PFSK-1 (cell line): ENCODE measurements around the gene GRM3.

Experiments
- FOXP2 ChIP-seq: optimal IDR thresholded peaks from 2 replicates; pipeline ENCODE3; 2011; ENCODE audit warnings: borderline replicate concordance, control low read depth, inconsistent platforms; ENCODE audit not compliant: insufficient read depth; ENCODE audit errors: extremely low read length, extremely low read depth
- POLR2AphosphoS5 ChIP-seq: IDR thresholded peaks from 2 replicates; pipeline ENCODE4 v1.6.1; 2012; ENCODE audit warnings: low read depth, mild to moderate bottlenecking, control low read depth, low read length, moderate library complexity
- SIN3A ChIP-seq: IDR thresholded peaks from 2 replicates; pipeline ENCODE4 v1.6.1; 2012; ENCODE audit warnings: mild to moderate bottlenecking, low read length, moderate library complexity, borderline replicate concordance; ENCODE audit not compliant: insufficient read depth
- TAF1 ChIP-seq: IDR thresholded peaks from 2 replicates; pipeline ENCODE4 v1.6.1; 2012; ENCODE audit warnings: low read length, control low read depth, borderline replicate concordance; ENCODE audit not compliant: insufficient read depth
- TF ChIP-seq, protein P1 (sequence below), 2 experiments: IDR thresholded peaks; 2 replicates each; pipeline versions ENCODE4 v1.6.1 to v1.8.0; 2011 to 2012; ENCODE audit warnings: low read depth in 2 of 2, low read length in 2 of 2, control low read depth in 1 of 2, inconsistent platforms in 1 of 2, mild to moderate bottlenecking in 1 of 2, moderate library complexity in 1 of 2; ENCODE audit not compliant: insufficient read depth in 1 of 2

Gene GRM3

DNA sequence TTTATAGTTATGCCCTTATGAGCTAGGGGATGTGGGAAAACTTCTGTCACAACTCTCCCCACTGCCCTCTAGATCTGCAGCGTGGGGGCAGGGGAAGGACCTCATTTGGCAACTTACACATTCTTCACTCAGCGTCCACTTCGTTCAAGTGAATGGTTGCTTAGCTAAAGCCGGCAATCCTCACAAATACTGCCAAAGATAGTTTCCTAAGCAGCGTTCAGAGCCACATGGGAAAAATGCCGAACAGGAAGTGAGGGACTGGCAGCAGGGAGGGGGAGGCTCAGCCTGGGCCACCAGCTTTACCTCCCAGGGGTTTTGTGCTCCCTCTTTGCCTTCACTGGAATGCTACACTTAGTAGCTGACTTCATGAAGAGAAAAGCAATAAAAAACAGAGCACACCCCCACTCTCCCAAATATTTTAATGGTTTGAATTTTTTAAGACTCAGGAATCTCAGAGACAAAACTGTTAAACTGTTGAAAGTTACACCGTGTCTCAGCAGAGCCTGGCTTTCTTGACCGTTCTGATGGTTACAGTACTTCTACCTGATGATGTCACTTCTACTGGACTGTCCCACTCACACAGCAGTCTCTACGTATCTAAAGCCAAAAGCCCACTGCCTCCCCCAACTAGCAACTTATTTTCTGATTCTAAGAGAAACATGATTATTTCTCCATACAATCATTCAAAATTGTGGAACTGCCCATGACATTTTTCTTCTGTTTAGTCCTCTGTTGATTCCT is 10.4 kb downstream of the GRM3 start:
- TF ChIP-seq FOXP2: no peak
- no peak for TF ChIP-seq TAF1
- no peak for TF ChIP-seq POLR2AphosphoS5

DNA sequence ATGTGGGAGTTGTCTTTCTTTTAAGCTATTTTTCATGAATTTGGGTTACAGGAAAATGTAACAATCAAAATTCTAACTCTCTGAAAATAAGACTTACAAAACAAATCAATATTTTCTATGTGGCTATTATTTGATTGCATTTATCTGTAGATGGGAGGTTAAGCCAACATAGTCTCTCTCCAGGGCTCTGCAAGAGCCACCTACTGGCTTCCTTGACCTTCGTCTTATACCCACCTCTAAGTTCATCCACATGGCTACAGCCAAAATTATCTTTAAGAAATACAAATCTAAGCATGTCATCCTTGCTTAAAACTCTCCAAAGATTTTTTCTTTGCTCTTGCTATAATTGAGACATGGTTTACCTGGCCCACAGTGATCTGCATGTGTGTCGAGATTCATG is 14.2 kb downstream of the GRM3 start:
- TF ChIP-seq POLR2AphosphoS5: no peak
- TF ChIP-seq, protein P1, sequence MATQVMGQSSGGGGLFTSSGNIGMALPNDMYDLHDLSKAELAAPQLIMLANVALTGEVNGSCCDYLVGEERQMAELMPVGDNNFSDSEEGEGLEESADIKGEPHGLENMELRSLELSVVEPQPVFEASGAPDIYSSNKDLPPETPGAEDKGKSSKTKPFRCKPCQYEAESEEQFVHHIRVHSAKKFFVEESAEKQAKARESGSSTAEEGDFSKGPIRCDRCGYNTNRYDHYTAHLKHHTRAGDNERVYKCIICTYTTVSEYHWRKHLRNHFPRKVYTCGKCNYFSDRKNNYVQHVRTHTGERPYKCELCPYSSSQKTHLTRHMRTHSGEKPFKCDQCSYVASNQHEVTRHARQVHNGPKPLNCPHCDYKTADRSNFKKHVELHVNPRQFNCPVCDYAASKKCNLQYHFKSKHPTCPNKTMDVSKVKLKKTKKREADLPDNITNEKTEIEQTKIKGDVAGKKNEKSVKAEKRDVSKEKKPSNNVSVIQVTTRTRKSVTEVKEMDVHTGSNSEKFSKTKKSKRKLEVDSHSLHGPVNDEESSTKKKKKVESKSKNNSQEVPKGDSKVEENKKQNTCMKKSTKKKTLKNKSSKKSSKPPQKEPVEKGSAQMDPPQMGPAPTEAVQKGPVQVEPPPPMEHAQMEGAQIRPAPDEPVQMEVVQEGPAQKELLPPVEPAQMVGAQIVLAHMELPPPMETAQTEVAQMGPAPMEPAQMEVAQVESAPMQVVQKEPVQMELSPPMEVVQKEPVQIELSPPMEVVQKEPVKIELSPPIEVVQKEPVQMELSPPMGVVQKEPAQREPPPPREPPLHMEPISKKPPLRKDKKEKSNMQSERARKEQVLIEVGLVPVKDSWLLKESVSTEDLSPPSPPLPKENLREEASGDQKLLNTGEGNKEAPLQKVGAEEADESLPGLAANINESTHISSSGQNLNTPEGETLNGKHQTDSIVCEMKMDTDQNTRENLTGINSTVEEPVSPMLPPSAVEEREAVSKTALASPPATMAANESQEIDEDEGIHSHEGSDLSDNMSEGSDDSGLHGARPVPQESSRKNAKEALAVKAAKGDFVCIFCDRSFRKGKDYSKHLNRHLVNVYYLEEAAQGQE (IDR thresholded peaks at IDR 0.05; ENCODE audit: insufficient read depth in 1 of 2, low read depth in 2 of 2, low read length in 2 of 2): no peak
- no peak for TF ChIP-seq TAF1
- no peak for TF ChIP-seq SIN3A
- TF ChIP-seq FOXP2: no peak

GRCh38 chr7:86660950-86661462 is 17.3 kb downstream of the GRM3 start:
- TF ChIP-seq, protein P1 (IDR thresholded peaks at IDR 0.05; ENCODE audit: insufficient read depth in 1 of 2, low read depth in 2 of 2, low read length in 2 of 2): peak in 1 of 2 experiments; percentile 32; a peak in 1 of 4 replicates
- TF ChIP-seq SIN3A: no peak

- TF ChIP-seq POLR2AphosphoS5 (no peak), SIN3A (no peak)
- TF ChIP-seq, protein P1 (IDR thresholded peaks at IDR 0.05; ENCODE audit: insufficient read depth in 1 of 2, low read depth in 2 of 2, low read length in 2 of 2): no peak
These were observed 20.8 kb downstream of the GRM3 start for GRCh38 chr7:86664486-86664885.

DNA sequence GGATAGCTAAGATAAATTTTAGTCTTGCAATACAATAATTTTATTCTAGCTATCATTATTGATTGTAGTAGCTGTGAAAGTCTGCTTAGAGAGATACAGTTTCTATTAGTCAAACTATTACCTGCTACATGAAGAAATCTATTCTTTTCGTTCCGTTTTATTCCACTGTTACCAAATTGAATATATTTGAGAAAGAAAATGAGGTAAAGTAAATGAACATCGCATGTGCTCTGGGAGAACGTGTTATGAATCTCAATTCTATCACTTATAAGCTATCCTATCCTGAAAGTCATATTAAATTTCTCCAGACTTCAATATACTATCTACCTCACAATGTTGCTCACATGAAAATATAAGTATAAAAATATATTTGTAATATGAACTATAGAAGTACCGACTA is 21.3 kb downstream of the GRM3 start:
- TF ChIP-seq TAF1 (no peak), POLR2AphosphoS5 (no peak), SIN3A (no peak), FOXP2 (no peak)
- TF ChIP-seq, protein P1 (IDR thresholded peaks at IDR 0.05; ENCODE audit: insufficient read depth in 1 of 2, low read depth in 2 of 2, low read length in 2 of 2): no peak
